ENCODE measurements around the gene TBL1X. TPM values are rescaled to one million over a fixed set of nuclear protein-coding genes. Genes with fewer than 3 reads are reported as not detected.
"Not testable (repeated sequence)": the region's sequence is repeated elsewhere in the genome, so short reads cannot be mapped to it uniquely, and the experiment has no call there.

The TBL1X gene
- total and polyA plus RNA-seq, 7 donors: 2.0 to 17.6 (median 7.8) TPM

- Histone ChIP-seq H3K36me3 (ENCODE audit: insufficient read depth in 1 of 2, low read depth in 1 of 2) (no peaks in the 10 kb centered on the region), H3K4me1 (peaks cover 9% of the 10 kb centered on the region), H3K27ac (no peak overlapping the region), H3K9me3 (no peaks in the 10 kb centered on the region), H3K4me3 (no peak overlapping the region), H3K27me3 (ENCODE audit: insufficient read depth in 3 of 3, low read length in 2 of 3) (peaks cover 0 to 24% (median 0%) of the 10 kb centered on the region in 3 donors)
- intact Hi-C loops (cut with DNase I): loop anchor here (10.0 kb wide), 3 partner anchors 88 to 238 kb away; no protein-coding TSS in a partner anchor
- TF ChIP-seq, protein P1, sequence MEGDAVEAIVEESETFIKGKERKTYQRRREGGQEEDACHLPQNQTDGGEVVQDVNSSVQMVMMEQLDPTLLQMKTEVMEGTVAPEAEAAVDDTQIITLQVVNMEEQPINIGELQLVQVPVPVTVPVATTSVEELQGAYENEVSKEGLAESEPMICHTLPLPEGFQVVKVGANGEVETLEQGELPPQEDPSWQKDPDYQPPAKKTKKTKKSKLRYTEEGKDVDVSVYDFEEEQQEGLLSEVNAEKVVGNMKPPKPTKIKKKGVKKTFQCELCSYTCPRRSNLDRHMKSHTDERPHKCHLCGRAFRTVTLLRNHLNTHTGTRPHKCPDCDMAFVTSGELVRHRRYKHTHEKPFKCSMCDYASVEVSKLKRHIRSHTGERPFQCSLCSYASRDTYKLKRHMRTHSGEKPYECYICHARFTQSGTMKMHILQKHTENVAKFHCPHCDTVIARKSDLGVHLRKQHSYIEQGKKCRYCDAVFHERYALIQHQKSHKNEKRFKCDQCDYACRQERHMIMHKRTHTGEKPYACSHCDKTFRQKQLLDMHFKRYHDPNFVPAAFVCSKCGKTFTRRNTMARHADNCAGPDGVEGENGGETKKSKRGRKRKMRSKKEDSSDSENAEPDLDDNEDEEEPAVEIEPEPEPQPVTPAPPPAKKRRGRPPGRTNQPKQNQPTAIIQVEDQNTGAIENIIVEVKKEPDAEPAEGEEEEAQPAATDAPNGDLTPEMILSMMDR (IDR thresholded peaks at IDR 0.05): no peak
- DNase-seq (no peak), ATAC-seq (no peak)
- 61 to 93% (median 90%) methylated on average over 11 of the region's 11 CpGs for WGBS, 3 donors
Measured at GRCh38 chrX:9467146-9467545, 2.3 kb downstream of the TBL1X start.

GRCh38 chrX:9467751-9468150, 2.9 kb downstream of the TBL1X start:
- no peak for DNase-seq
- H3K36me3 ChIP-seq (ENCODE audit: insufficient read depth in 1 of 2, low read depth in 1 of 2): no peaks in the 10 kb centered on the region
- H3K27me3 ChIP-seq (ENCODE audit: insufficient read depth in 3 of 3, low read length in 2 of 3): peaks cover 0 to 24% (median 0%) of the 10 kb centered on the region in 3 donors
- H3K4me1 ChIP-seq: peaks cover 5% of the 10 kb centered on the region
- TF ChIP-seq, protein P1 (IDR thresholded peaks at IDR 0.05): no peak
- WGBS, 3 donors: 45 to 80% (median 78%) methylated on average over 11 of the region's 11 CpGs
- no peak for ATAC-seq
- intact Hi-C loops (cut with DNase I): loop anchor here (10.0 kb wide), 3 partner anchors 87 to 237 kb away; no protein-coding TSS in a partner anchor
- no peak overlapping the region for H3K4me3 ChIP-seq
- H3K9me3 ChIP-seq: no peaks in the 10 kb centered on the region
- no peak overlapping the region for H3K27ac ChIP-seq

- Histone ChIP-seq H3K9me3 (no peaks in the 10 kb centered on the region), H3K27me3 (ENCODE audit: insufficient read depth in 3 of 3, low read length in 2 of 3) (peaks cover 0 to 6% (median 0%) of the 10 kb centered on the region in 3 donors), H3K36me3 (ENCODE audit: insufficient read depth in 1 of 2, low read depth in 1 of 2) (no peaks in the 10 kb centered on the region), H3K4me1 (peaks cover under 1% of the 10 kb centered on the region), H3K27ac (no peak overlapping the region), H3K4me3 (no peak overlapping the region)
- intact Hi-C loops (cut with DNase I): no loop called here
- DNase-seq (no peak), ATAC-seq (no peak)
- TF ChIP-seq, protein P1 (IDR thresholded peaks at IDR 0.05): no peak
- 80 to 84% (median 83%) methylated on average over 11 to 12 of the region's 12 CpGs for WGBS, 3 donors
Measured at GRCh38 chrX:9471571-9471985, 6.7 kb downstream of the TBL1X start.

GRCh38 chrX:9473708-9474107, 8.8 kb downstream of the TBL1X start:
- no peak for ATAC-seq
- TF ChIP-seq, protein P1 (IDR thresholded peaks at IDR 0.05): no peak
- no peak overlapping the region for H3K4me3 ChIP-seq
- no peak overlapping the region for H3K27ac ChIP-seq
- peaks cover 7% of the 10 kb centered on the region for H3K4me1 ChIP-seq
- intact Hi-C loops (cut with DNase I): no loop called here
- no peaks in the 10 kb centered on the region for H3K9me3 ChIP-seq
- WGBS, 3 donors: 71 to 92% (median 84%) methylated on average over 2 of the region's 2 CpGs
- H3K27me3 ChIP-seq (ENCODE audit: insufficient read depth in 3 of 3, low read length in 2 of 3): no peaks in the 10 kb centered on the region
- DNase-seq: no peak
- no peaks in the 10 kb centered on the region for H3K36me3 ChIP-seq (ENCODE audit: insufficient read depth in 1 of 2, low read depth in 1 of 2)

DNA sequence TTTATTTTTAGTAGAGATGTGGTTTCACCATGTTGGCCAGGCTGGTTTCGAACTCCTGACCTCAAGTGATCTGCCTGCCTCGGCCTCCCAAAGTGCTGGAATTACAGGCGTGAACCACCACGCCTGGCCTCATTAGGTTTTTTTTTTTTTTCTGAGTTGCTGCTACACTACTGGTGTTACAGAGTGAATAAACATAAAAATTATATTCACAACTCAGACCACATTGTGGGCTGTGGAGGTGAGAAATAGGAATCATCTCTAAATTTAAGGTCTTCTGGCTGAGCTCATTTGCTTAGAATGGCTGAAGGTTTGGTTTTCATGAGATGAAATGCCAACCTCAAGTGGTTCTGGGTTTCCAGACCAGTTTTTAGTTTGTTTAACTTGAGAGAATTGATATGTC, 10.6 kb downstream of the TBL1X start:
- H3K27me3 ChIP-seq (ENCODE audit: insufficient read depth in 3 of 3, low read length in 2 of 3); H3K36me3 ChIP-seq (ENCODE audit: insufficient read depth in 1 of 2, low read depth in 1 of 2); DNase-seq; H3K4me3 ChIP-seq; ATAC-seq; H3K4me1 ChIP-seq; H3K27ac ChIP-seq; H3K9me3 ChIP-seq; intact Hi-C loops (cut with DNase I): not testable (repeated sequence)
- 71 to 90% (median 86%) methylated on average over 4 of the region's 4 CpGs for whole genome bisulfite sequencing, 3 donors
